Activated effector memory CD4-positive, alpha-beta T cell treated with anti-CD3 and anti-CD28 coated beads, Interleukin-2, amount 50 U/mL, for 16 hours (primary cell): ENCODE data around the gene DPYSL3.
"Not testable (repeated sequence)": the region's sequence is repeated elsewhere in the genome, so short reads cannot be mapped to it uniquely, and the experiment has no call there.

ENCODE experiments used
- DNase-seq: peaks from one replicate; pipeline ENCODE4 v3.0.0-alpha.2; 2020

The DPYSL3 gene

DNA sequence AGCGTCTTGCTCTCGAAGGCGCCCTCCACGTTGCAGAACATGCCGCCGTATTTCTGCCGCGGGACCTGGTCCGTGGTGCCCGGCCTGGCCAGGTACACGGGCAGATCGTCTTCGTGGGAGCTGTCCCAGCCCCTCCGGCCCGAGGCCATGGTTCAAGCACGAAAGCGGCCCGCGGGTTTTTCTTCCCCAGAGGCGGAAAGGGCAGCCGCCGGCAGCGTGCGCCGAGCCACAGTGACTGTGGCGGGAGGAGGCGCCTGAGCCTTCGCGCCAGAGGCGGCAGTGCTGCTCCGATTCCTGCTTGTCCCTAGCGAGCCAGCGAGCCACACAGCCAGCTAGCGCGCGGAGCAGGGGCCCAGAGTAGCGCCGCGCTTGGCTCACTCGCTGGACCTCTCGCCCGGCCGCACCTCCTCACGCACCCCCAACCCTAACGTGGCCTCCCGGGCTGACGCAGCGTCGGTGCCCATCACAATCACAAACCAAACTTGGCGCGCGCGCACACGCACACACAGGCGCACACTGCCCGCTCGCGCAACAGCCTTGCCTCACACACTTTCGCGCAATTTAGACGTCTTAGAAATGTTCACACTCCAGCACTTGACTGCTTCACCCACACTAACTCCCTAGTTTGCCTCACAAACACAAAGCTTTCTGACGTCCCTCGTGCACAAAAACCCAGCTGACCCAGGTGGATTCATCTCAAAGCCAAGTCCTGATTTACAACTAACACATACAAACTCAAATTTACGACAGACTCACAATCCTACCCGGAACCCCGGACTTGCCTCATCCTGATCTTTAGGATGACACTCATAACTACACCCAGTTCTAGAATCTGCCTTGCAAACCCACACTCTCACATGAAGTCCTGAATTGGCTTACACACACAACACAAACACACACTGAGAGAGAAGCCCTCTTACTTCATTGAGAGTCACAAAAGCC, at the start of gene DPYSL3:
DPYSL3 (minus strand) TSS at position 359 of the 942 bp plus-strand sequence; CDS start at position 149, 210 bp downstream.
- DNase-seq = no peak

DNA sequence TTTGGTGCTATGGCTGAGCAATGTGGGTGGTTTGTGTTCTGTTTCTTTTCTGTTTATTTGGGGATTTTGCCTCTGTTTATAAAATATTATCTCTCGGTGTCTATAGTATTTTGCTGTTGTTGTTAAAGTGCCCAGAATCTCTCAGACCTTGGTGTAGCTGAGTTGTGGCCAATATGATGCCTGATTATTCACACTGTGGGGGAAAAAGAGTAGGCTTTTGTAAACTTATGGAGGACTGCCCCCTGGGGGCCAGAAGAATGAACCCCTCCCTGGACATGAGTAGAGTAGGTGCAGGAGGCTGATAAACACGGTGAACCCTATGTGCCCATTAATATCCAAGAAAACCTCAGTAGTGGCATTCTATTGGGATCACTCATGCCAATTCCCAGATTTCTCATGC, 49.0 kb upstream of the DPYSL3 start:
- DNase-seq = no peak

DNA sequence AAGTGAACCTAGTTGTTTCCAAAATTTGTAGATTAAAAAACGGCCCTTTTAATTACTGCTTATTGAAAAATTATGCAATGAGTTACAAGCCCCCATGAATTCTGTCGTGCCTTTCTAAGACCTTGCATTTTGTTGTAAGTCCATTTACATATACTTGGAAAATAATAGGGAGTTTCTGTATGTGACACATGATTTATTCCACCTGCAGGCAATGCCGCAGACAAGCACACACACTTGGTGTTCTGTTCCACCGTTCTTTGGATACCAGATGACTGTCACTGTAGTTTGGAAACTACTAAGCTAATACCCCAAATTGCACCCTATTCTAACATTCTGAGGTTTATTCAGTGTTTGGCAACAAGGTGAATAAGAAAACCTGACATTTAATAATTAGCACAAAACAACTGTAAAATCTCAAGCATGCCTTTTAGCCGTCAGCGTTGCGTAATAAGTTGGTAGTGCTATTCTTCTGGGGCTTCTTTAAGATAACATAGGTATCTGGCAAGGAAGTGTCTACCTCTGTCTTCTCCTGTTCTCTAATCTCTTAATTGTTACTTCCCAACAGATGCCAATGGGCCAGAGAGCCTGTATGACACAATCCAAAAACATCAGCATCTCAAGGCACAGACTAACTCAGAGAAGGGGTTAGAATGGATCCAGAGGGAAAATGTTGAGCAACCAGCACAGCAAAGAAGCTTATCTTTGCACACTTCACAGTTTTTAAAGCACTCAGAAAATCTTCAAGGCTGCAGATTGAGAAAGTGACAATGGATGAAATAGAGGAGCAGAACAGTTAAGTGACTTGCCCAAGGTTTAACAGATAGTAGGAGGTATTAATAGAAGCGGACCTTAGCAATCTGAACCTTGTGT, 48.2 kb upstream of the DPYSL3 start:
- DNase-seq = no peak

DNA sequence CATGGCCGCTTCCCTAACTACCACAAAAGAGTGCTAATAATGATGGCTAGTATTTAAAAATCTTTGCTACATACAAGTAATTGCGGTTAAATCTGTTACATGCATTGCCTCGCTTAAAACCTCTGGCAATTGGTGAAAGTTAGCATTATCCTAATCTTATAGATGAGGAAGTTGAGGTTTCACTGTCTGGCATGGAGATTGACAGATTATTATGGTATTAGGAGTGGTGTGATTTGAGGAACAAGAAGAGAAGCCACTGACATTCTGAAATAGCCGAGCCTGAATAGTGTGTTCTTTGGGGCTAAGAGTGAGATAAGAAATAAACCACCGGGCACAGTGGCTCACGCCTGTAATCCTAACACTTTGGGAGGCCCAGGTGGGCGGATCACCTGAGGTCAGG, 45.3 kb upstream of the DPYSL3 start:
- no peak for DNase-seq

DNA sequence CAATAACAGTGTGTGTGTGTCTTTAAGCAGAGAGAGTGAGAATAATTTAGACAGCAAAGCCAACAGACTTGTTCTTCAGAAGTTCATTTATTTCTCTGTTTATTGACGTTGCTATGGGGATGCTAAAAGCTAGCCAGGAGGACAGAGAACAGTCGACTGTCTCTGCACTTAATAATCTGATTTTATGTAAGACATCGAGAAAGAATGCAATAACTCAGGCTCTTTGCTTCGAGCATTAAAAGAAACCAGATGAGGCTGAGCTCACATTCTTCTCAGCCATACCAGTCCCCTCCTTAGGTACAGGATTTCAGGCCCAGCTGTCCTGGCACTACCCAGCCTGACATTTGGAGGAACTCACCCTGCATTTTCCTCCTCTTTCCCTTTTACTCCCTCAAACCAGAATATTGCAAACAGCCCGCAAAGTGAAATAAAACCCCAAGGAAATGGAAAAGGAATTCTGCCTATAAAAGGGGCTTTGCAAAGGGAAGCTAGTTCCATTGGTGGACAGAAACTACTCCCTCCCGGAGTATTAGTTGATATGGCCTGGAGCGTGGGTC, 44.5 kb upstream of the DPYSL3 start:
- DNase-seq = no peak

DNA sequence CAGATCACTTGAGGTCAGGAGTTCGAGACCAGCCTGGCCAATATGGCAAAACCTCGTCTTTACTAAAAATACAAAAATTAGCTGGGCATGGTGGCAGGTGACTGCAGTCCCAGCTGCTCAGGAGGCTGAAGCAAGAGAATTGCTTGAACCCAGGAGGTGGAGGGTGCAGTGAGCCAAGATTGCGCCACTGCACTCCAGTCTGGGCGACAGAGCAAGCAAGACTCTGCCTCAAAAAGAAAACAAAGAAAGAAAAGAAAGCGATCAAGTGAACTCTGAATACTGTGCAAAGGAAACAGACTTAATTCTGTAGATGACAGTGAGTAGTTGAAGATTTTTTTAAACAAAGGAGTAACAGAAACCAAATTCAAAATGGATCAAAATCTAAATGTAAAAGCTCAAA, 43.9 kb upstream of the DPYSL3 start:
- DNase-seq = not testable (repeated sequence)

DNA sequence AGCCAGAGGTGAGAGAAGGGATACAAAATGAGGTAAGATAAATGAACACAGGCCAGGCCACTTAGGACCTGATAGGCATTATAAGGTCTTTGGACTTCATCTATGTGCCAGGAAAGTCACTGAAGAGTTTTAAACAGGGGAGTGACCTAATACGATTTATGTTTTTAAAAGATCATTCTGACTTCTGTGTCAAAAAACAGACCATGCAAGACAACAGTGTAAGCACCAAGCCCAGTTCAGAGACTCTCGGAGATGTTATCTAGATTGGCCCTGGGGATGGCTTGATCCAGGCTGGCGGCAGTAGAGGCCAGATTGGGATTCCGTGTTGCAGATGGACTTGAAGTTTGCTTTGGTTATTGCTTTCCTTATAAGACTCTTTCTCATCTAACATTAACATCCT, 43.0 kb upstream of the DPYSL3 start:
- no peak for DNase-seq

DNA sequence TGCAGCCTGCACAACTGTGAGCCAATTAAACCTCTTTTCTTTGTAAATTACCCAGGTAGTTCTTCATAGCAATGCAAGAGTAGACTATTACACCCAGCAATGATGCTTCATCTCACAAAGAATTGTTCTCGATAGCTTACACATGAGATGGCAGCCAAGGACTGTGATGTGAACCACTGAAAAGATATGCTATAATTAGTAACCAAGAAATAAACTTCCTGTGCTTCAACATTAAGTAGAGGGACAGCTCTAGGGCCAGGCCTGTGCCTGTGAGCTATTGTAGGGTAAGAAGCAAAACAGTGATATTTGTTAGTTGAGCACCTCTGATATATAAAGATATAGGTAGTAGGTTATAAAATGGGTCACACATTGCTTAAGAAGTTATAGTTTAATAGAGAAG, 41.8 kb upstream of the DPYSL3 start:
- DNase-seq = no peak

DNA sequence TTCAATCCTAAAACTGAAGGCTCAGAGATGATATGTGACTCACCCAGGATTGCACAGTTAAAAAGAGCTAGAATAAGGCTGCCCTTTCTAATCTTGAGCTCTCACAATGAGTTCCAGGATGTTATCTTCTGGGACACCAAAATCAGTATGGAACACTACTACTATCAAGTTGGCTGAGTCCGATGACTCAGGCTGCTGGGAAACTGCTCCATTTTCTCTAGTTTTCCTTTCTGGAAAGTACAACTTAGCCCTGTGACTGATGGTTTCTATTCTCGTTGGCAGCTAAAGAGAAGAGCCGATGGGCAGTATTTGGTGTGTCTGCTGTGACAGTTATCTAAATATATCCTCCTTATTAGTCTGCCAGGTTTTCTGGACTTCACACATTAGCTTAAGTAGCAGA, 37.9 kb upstream of the DPYSL3 start:
- DNase-seq = no peak

DNA sequence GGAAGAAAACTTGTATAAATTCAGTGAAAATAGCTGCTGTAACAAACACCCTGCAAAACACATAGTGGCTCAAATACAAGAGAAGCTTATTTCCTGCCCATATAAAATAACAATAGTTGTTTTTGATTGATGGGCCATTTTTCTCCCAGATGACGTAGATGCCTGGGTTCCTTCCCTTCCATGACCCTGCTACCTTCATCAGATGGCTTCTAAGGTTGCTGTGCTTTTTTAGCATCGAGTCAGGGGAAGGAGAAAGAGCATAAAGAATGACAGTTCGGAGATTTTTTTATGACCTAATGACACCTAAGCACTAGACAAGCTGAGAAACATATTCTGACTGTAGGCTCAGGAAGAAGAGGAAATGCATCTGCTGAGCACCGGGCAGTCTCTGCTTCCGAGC, 34.7 kb upstream of the DPYSL3 start:
- no peak for DNase-seq

DNA sequence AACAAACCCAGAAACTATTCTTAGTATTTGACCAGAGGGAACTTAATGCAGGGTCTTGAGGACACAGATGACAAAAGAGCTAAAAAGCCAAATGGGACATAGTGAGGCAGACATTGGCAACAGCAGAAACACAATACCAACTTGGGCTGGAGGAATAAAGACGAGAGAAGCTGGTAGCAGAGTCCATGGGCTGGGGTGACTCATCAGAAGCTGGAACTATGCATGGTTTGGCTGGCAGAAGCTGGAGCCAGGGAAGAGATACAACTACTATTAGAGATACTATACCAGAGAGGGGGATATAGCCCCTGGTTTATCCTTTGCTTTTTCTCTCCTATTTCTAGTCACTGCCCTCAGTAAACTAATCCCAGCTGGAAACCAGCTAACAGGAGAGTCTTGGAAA, 29.2 kb upstream of the DPYSL3 start:
- no peak for DNase-seq

DNA sequence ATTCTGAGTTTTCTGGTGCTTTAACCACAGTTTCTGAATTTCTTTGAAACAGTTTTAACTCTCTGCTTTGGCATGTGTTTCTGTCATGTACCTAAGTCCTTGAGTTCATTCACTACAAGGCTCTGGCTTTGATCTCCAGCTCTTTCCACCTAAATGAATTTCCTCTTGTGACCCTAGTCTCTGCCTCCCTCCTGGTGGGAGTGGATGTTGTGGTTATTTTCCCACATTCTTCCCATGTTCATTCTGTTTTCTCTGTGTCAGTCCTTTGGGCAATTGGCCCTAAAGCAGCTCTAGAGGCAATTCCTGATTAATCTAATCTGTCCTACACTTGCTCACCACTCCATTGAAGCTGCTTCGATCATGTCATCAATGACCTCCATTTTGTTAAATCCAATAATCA, 28.4 kb upstream of the DPYSL3 start:
- no peak for DNase-seq

DNA sequence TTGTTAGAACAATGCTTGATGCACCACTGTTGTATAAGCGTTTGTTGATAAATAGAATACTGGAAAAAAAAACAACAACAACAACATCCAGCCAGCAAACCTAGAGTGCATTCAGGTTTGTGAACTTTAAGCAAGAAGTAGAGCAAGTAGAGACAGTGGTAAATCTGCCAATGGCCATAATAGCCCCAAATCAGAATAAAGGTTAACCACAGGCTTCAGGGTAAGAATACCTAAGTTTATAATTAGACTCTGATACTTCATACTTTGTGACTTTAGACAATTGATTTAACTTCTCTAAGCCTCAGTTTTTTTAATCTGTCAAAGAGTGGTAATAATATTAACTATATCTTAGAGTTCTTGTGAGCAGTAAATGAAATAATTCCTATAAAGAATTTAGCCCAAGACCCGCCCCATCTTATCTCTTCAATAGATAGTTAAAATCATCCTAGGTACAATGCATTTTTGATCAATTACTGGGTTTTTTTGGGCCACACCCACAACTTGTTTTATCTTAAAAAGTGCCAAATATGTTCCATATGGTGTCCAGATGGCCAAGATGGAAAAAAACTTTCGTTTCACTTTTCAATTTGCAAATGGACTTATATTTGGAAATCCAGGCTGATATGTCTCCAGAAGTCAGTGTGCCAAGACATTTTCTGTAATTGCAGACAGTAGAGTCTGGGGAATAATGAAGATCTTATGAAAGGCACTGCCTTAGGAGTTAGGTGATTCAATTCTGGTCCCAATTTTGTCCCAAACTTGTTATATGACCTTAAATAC, 24.5 kb upstream of the DPYSL3 start:
- DNase-seq = no peak

DNA sequence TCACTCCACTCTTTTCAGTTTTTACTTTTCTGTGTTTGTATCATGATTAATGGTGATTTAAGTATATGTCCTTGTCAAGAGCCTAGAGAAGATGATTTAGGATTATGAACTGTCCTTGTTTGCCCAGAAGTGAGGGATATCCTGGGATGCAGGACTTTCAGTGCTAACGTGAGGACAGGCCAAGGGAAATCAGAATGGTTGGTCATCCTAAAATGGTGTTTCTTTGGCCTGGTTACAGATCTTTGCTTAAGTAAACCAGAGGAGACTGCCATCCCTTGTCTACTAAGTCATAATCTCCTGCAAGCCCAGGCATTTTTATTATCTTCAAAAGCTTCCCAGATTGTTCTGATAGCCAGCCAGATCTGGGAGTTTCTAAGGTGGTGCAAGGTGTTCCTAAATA, 22.3 kb upstream of the DPYSL3 start:
- DNase-seq = no peak

DNA sequence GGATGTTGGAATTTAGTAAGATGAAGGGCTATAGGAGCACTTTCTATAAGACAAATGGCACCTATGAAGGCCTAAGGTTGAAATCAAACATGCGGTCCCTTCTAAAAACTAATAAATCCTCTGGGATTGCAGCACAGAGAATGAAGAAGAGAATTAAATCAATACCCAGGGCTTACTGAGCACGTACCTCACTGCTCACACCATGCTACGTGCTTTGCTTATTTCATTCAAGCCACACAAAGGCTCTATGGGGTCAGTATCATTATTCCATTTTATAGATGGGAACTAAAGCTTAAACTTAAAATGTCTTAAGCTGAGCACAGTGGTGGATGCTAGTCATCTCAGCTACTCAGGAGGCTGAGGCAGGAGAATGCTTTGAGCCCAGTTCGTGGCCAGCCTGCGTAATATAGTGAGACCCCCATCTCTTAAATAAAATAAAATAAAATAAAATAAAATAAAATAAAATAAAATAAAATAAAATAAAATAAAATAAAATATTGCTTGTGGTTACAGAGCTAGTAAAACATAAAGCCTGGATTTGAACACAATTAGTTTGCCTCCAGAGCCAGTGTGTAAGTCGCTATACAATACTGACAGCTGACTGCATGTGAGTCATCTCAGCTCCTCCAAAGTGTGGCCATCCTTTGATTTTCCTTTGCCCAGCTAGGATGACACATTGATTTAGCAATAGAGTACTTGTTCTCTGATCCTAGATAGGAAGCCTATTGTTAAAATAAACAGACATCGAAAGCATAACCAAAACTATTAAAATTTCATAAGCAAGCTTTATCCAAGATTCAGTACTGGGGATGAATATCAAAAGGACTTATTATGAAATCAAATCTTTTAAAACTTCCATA, 20.9 kb upstream of the DPYSL3 start:
- DNase-seq = no peak

DNA sequence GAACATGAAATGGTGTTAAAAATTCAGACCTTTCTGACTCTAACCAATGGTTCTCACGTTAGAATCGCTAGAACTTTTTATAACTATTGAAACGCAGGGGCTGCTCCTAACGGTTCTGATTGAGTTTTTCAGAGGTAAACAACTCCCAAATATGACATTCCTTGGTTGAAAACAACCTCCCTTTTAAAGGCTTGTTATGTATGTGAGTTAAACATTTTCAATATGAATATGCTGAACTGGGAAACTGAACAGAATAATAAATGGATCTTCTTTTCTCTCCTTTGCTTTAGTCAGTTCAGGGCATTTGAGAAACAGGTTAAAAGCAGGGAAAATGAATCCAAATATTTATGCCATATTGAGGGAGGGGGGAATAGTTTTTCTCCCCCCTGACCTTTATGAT, 13.2 kb upstream of the DPYSL3 start:
- no peak for DNase-seq

DNA sequence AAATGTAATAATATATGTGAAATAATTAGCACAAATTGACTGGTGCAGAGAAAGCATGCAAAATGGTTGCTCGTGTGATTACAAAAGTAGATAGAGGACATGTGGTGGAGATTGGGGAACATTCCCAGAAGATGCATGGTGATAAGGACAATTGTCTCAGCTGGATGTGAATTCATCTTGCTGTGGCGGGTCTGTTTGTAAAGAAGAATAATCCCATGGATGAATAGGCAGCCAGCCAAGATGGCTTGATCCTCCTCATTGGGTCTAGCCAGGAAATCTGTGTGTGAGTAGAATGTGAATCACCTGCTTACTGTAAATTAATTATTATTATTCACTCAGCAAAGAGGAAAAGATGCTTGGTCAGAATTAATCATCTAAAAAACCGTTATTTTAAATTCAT, 12.6 kb upstream of the DPYSL3 start:
- DNase-seq = no peak

DNA sequence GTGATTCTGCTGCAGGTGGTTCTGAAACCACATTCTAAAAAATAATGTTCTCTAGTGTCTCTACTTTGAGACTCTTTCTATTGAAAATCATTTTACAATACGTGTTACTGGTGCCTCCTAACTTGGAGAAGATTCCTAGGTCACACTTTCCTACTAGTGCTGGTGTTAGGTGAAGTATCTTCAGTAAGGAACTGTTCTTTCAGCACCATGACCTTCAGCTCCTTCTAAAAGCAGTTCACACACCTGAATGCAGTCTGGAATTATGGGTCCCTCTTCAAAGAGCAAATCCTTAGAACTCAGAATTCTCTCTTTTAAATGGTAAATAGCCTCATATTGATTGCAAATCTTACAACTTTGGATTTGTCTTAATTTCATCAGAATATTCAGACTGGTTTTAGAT, 10.6 kb upstream of the DPYSL3 start:
- no peak for DNase-seq

DNA sequence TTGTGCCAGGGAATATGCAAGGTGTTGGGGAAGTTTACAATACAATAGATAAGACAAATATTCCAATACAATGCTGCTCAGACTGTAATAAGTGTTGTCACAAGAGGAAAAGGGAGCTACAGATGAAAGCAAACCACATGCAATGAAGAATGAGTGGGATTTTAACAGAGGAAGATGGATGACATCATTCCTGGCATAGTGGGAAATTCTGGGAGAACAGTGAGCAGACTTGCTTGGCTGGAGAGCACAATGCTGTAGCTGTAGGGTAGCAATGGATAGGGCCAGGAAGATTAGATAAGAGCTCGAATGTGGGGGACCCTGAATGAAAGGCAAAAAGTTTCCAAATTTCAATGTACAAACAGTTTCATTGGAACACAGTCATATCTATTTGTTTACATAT, 9.5 kb upstream of the DPYSL3 start:
- DNase-seq = no peak

DNA sequence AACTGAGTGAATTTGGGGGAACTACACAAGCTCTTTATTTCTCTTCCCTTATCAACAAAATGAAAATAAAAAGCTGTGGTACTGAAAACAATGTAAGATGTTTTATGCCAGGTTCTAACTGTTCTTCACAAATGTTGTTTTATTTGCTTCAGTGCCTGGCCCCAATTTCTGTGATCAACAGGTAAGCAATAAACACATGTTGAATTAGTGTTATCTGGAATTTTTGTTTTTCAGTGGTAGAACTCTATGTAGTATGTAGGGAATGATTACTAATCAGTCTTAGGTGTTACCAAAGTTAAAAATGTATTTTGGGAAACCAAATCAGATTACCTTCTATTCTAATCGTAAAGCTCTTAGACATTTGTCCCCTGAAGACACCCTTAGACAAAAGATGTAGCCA, 7.5 kb upstream of the DPYSL3 start:
- no peak for DNase-seq

DNA sequence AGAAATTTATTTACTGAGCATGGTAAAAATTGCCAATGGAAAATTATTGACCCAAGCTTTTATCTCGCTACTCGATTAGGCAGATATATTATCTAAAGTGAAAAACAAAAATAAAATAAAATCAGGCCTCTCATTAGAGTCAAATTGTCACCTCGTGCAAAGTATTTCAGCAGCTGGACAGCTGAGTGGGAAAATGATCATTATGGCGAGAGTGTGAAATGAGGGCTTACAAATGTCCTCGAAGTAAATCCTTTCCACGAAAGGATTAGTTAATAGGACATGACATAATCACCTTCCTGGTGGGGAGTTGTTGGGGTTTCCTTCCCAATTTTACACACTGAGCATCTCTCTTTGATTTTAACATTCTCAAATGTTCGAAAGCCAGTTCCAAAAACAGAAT, 5.4 kb upstream of the DPYSL3 start:
- DNase-seq = no peak
